ENCODE measurements around the gene APOB.
"Not testable (repeated sequence)": the region's sequence is repeated elsewhere in the genome, so short reads cannot be mapped to it uniquely, and the experiment has no call there.

Gene APOB

GRCh38 chr2:21032338-21033236 is 11.3 kb downstream of the APOB start:
- DNase-seq (ENCODE audit: low spot score), result no peak

DNA sequence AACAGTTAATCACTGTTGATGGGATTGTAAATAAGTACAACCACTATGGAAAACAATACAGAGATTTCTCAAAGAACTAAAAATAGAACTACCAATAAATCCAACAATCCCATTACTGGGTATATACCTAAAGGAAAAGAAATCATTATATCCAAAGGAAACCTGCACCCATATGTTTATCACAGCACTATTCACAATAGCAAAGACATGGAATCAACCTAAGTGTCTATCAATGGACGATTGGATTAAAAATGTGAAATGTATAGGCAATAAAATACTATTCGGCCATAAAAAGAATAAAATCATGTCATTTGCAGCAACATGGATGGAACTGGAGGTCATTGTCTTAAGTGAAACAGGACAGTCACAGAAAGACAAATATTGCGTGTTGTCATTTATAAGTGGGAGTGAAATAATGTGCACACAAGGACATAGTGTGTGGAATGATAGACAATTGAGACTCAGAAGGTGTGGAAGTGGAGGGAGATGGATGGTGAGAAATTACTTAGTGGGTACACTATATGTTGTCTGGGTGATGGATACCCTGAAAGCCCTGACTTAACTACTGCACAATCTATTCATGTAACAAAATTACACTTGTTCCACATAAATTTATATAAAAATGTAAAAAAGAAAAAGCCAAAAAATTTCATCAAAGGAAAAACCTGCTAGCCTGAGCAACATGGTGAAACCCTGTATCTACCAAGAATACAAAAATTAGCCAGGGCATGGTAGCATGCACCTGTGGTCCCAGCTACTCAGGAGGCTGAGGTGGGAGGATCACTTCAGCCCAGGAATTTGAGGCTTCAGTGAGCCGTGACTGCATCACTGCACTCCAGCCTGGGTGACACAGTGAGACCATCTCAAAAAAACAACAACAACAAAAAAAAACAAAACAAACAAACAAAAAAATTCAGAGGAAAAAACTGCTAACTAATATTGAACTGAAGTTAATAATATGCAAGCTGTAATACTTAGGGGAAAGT is 12.6 kb downstream of the APOB start:
- no peak for DNase-seq (ENCODE audit: low spot score)

GRCh38 chr2:21029519-21029918 is 14.4 kb downstream of the APOB start:
- no peak for DNase-seq (ENCODE audit: low spot score)

DNA sequence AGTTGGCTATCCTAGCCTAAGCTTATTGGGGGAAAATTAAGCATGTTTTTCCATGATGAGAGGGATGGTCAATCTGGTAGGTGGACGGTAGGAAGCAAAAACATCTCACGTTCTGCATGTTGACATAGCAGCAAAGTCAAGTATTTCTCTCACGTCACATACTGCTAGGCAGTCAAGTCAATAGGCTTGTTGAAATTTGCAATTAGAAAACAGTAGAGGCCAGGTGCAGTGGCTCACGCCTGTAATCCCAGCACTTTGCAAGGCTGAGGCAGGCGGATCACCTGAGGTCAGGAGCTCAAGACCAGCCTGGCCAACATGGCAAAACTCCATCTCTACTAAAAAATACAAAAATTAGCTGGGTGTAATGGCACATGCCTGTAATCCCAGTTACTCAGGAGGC is 14.9 kb downstream of the APOB start:
- DNase-seq (ENCODE audit: low spot score), result not testable (repeated sequence)

DNA sequence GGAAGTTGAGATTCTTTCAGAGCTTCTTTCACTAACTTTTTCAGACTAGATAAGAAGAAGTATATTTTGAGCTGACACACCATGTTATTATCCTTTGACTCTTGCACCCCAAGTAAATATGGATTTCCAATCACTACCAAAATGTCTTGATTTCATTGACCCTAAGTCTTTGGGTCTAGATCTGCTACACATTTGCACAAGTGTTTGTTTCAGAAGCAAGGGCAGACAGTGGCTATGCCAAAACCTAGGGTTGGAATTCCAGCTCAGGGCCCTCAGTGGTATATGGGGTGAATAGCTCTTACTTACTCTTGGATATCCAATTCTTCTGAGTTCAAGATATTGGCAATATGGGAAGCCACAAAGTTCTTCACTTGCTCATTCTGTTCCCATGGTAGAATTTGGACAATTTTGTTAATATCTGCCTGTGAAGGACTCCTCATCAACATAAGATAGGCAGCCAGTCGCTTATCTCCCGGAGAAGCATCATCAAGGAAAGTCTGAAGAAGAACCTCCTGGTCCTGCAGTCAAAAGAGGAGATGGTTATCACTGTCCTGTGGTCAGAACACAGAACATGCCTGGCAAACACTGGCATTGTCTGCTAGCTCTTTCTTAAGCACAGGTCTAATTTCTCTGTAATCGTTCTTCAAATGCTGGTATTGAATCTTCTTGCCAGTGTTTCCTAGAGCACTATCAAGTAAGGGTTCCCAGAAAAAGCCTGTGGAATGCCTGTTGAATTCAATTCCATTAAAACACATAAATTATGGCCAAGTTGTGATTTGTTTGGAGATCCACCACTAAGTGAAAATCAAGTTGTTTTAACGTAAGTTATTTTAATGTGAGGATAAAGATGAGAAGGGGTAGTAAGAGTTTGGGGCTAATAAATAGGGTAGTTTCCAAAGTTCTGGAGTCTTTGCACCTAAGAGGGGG is 15.6 kb downstream of the APOB start:
- DNase-seq (ENCODE audit: low spot score), result no peak

- no peak for DNase-seq (ENCODE audit: low spot score)
Observed at GRCh38 chr2:21026479-21027282, 17.2 kb downstream of the APOB start.

DNA sequence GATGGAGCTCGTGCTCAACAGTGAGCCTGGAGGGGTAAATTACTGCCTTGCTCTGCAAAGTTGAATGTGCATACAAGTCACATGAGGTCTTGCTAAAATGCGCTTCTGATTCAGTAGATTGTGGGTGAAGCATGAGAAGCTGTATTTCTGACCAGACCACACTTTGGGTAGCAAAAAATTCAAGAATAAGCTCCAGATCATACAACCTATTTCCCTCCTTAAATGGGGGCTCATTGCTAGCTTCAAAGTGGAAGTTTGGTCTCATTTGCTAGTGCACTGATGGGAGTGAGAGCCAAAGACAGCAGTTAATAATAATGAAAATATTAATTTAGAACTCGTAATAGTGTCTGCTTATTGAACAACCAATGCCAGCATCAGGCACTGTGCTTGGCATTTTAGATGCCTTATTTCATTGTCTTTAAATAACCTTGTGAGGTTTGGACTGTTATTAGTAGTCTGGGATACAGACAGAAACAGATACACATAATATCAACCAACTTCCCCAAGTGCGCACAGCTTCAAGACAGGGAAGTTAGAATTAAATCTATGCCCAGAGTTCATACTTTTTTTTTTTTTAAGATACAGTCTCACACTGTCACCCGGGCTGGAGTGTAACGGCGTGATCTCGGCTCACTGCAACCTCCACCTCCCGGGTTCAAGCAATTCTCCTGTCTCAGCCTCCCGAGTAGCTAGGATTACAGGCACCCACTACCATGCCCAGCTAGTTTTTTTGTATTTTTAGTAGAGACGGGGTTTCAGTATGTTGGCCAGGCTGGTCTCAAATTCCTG is 18.0 kb downstream of the APOB start:
- no peak for DNase-seq (ENCODE audit: low spot score)

DNA sequence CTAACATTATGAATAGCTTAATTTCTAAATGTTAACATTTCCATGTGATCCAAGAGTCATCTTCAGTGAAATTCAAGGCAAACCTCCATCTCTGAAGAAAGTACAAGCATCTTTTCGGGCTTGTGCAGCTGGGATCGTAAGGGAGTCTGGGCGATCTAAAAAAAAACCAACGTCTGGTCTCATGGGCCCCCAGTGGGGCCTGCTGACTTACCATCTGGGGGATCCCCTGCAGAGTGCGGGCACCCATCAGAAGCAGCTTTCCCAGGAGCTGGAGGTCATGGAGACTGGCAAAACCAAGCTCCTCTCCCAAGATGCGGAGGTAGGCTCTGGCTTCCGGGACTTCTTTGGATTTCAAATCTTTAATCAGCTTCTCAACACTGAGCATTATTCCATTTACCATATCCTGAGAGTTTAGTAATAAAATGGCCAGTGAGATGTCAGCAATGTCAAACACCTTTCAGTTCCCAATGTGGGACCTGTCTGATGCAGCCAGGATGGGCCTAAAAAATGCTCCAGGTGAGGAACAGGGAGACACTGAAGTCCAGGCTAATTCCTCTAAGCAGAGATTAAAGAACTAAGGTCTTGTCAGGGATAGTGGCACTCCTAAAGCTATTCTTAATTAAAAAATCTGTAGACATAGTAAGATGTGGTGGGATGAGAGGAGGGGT is 19.0 kb downstream of the APOB start:
- no peak for DNase-seq (ENCODE audit: low spot score)

DNA sequence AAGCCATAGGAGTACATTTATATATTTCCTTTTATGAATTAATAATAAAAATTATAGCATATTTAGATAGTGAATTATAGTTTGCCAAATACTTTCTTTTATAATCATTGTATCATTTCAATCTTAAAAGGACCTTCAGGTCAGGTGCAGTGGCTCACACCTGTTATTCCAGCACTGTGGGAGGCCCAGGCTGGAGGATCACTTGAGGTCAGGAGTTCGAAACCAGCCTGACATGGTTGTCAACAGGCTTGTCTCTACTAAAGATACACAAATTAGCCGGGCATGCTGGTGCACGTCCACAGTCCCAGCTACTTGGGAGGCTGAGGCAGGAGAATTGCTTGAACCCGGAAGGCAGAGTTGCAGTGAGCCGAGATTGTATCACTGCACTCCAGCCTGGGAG is 19.7 kb downstream of the APOB start:
- DNase-seq (ENCODE audit: low spot score), result no peak

DNA sequence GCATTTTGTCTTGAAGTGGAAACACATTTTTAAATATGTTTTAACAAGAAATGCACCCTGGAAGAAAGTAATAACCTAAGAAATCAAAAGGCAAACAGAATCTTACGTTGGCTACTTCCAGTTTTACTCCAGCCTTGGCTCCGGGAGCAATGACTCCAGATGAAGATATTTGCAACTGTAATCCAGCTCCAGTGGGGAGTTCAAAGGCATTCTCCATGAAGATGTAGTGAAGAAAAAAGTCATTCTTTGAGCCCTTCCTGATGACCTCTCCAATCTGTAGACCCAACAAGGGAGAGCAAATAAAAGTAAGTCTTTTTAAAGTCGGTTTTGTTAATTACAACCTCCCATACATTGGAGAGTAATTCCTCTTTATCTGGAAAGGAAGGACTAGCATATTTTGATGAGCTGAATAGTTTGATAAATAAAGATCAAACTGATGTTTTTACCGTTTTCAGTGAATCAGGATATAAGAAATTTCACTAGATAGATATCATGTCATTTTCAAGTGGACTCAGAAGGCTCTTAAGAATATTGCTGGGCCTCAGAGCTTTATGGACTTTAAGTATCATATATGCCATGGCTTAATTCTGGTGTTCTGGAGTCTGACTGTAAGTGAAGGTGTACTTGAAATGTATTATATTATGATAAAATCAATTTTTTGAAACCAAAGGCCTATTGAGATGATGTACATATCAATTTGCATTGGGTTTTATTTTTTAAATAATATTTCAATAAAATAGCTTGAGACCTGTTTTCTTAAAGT is 20.3 kb downstream of the APOB start:
- DNase-seq (ENCODE audit: low spot score), result no peak

DNA sequence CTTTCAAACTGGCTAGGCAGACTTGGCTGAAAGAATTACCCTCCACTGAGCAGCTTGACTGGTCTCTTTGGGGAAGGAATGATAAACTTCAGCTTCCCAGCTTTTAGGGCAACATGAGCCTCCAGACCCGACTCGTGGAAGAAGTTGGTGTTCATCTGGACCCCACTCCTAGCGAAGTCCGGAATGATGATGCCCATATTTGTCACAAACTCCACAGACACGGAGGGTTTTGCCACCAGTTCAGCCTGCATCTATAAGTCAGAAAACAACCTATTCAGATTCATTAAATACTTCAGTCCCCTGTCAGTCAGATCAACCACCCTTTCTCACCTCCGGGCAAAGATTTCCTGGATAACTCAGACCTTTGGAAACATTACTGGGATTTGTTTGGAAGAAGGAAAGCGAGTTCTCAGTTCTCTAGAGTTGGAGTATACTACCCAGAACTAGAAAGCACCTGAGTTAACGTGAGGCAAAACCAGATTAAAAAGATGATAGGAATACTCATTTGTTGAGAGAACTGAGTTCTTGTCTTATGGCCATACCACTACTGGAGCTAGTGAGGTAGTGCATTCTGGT is 21.0 kb downstream of the APOB start:
- no peak for DNase-seq (ENCODE audit: low spot score)

DNA sequence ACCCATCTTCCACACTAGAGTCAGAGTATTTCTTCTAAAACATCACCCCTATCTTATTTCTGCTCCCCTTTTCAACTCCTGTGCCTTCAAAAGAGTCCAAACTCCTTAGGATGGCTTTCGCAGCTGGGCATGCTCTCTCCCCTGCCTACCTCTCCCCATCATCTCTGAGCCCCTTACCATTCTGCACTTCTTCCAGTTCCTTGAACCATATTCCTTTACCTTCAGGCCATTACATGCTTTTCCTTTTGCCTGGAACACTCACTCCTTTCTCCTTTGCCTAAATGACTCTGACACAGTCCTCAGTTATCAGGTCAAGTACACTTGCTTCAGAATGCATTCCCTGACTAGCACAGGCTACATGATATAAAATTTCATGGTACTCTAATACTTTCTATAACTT is 22.4 kb downstream of the APOB start:
- DNase-seq (ENCODE audit: low spot score), result no peak

DNA sequence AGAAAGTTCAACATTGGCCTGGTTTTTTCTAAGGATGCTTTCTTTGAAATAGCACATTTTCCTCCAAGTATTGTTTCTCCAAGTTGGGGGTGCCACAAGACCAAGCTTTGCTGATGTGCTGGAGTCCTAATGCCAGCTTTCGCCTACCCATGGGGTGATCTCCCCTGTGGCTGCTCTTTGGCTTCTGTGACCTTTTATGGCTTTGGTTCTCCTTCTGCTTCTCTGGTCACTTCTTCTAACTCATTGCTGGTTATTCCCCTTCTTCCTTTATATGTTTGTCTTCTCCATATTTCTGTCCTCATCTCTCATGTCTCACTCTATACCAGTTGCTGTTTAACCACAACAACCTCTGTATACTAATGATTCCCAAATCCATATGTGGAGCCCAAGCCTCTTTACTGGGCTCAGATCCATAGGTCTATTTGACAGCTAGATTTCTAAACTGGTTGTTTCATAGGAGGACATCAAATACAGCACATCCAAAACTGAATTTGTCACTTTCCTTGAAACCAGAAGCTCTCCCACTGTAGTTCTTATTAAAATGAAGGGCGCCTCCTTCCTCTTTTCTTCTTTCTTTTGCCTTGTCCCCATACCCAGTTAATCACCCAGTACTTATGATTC is 23.1 kb downstream of the APOB start:
- no peak for DNase-seq (ENCODE audit: low spot score)

DNA sequence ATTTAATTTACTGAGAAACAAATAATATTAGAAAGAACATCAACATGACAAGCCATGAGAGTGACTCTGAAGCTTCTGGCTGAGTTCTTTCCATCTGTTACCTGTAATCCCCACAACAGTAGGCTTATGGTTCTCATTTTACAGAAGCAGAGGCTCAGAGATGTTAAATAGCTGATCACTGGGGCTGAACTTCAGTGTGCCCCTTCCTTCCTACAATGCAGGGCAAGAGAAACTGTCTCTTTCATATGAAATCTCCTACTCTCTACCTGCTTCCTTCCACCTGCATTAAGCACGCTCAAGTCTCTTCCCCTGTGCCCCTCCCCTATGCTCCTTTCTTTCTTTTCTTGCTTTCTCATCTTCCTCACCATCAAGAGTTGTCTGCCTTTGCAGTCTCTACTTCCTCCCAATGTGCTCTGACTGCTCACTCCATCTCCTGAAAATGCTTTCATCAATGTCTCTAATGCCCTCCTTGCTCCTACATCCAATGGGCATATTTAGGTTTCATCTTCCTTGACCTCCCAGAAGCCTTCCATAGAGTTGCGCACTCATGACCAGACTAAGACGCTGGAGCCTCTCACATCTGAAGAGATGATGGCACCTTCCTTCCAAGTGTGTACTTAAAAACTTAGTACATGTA is 23.7 kb downstream of the APOB start:
- DNase-seq (ENCODE audit: low spot score), result no peak

GRCh38 chr2:21019678-21020021 is 24.2 kb downstream of the APOB start:
- DNase-seq (ENCODE audit: low spot score), result no peak

DNA sequence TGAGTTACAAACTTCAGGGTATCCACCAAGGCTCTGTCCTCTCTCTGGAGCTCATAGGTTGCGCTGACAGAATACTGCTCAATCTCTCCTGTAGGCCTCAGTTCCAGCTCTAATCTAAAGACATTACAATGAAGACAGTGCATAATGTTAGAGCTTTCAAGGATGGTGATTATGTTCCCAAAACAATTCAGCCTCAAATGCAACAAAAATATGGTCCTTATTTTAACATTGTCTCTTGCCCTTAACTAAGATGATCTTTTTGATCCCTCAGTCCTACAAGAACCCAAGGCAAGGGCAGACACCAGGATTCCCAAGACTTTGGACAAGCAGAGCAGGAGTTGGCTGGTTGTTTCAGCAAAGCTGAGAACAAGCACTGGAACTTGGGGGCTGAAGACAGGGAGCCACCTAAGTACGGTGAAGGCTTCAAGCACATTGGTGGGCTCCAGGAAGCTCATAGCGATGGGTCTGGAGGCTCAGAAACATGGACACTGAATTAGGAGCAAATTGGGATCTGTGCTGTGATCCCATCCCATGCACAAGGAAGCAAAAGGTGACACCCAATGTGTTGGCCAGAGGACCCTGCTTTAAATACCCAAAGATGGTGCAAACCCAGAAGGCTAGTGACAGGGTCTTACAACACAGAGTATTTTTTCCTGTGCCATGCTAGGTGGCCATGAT is 24.7 kb downstream of the APOB start:
- no peak for DNase-seq (ENCODE audit: low spot score)

- no peak for DNase-seq (ENCODE audit: low spot score)
Observed at GRCh38 chr2:21018290-21018689, 25.6 kb downstream of the APOB start.
